Measurements from ENCODE around the gene TMEM45A.
"Not testable (repeated sequence)": the region's sequence is repeated elsewhere in the genome, so short reads cannot be mapped to it uniquely, and the experiment has no call there.

The TMEM45A gene, protein sequence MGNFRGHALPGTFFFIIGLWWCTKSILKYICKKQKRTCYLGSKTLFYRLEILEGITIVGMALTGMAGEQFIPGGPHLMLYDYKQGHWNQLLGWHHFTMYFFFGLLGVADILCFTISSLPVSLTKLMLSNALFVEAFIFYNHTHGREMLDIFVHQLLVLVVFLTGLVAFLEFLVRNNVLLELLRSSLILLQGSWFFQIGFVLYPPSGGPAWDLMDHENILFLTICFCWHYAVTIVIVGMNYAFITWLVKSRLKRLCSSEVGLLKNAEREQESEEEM

DNA sequence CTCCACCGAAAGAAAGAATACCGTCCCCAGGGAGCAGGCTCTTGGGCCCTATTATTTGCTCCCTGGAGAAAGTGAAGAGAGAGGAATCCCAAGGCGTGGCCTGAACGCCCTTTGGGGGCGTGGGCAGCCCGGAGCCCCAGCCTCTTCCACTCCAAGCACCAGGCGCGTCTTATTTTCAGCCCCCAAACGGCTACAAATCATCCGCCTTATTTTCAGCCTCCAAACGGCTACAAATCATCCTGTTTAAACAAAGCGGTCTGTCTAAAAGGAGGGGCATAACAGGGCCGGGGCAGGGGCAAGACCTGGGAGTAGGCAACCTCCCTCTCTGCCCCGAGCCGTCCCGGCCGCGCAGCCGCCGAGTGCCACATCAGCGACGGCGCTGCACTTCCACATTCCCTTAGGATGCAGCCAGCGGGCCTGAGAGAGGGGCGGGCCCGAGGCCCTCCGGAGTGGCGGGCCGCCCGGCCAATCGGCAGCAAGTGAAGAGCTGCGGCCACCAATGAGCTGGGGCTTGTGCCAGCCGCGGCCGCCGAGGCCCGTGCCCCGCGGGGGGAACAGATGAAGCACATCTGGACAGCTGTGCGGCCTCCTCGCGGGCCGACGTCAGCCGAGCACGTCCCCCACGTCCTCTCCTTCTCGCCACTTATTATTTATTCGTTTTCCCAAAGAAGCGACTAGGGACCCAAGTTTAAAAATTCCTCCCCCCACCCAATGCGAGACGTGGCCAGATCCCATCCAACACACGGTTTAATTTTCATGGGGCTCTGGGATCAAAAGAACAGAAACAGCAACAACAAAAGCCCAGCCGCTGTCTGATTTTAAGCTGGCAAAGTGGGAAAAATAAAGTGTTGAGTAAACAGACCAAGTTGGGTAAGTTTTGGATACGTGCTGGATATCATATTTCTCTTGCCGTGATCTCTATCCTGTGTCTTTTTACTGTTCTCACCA, at the start of gene TMEM45A:
TMEM45A (plus strand) TSS at position 561 of the 948 bp plus-strand sequence. CDS start 62,593 bp downstream, outside the sequence.
- peak; percentile 96 for DNase-seq

DNA sequence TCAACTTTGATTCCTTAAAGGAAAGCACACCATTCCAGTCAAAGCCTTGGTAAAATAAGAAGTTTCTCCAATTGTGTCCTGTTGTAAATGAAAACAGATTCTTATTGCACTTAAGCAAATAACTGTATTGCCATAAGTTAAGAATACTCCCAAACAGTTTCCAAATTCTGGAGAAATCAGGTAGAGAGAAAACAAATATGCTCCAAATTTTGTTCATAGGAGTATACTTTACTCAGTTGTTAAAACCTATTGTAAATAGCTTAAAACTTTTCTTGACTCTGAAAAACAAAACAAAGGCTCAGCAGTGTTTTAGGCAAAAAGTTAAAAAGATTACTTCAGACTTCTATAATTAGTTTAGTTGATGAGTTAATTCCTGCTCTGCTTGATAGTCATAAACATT, 48.7 kb upstream of the TMEM45A start:
- no peak for DNase-seq

DNA sequence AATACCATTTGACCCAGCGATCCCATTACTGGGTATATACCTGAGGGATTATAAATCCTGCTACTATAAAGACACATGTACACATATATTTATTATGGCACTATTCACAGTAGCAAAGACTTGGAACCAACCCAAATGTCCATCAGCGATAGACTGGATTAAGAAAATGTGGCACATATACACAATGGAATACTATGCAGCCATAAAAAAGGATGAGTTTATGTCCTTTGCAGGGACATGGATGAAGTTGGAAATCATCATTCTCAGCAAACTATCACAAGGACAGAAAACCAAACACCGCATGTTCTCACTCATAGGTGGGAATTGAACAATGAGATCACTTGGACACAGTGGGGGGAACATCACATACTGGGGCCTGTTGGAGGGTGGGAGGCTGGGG, 45.4 kb upstream of the TMEM45A start:
- not testable (repeated sequence) for DNase-seq

DNA sequence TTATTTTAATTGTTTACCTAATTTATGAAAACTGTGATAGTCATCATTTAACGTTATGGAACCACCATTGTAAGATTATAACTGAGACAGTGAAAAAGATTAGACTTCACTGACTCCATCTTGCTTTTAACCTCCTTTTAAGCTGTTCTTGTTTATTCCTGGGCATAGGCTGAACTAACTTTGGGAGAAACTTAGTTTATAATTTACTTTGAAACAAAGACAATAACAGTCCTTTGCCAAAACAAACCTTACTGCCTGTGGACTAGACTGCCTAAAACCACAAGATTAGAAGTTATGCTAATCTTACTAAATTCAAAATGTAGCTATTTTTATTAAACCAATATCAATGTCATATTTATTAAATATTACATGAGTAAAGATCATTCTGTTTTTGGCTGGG, 44.3 kb upstream of the TMEM45A start:
- DNase-seq = no peak

DNA sequence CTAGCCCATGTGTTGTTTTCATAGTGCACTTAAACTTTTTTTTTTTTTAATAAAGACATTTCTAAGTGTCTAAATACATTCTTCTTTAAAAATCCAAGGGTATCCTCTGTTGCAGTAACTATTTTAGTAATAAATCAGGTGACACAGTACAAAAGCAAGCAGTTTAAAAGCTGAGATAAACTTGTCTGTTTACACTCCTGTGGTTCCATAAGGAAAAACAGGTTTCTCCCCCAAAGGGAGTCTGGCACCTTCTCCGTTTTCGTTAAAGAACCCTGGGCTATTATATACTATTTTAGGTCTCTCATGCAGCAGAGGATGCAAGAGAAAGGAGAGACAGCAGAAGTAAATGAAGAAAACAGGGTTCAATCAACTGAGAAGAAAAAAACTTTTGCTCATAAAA, 43.2 kb upstream of the TMEM45A start:
- no peak for DNase-seq

DNA sequence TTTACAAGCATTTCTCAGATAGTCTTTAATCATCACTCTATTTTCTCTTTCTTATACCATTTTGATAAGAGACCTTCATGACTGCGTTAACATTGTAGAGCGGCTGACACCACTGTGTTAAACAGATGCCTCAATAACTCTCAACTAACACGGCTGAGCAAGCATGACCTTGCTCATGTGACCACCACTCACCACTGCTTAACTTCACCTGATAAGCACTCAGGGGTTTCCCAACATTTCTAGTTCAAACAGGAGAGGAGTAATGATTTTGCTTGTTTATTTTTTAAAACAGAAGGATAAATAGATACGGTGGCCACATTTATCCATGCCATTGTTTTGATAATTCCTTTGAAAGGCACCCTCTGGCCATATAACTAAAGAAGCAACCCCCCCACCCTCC, 37.7 kb upstream of the TMEM45A start:
- DNase-seq = peak; percentile 53

DNA sequence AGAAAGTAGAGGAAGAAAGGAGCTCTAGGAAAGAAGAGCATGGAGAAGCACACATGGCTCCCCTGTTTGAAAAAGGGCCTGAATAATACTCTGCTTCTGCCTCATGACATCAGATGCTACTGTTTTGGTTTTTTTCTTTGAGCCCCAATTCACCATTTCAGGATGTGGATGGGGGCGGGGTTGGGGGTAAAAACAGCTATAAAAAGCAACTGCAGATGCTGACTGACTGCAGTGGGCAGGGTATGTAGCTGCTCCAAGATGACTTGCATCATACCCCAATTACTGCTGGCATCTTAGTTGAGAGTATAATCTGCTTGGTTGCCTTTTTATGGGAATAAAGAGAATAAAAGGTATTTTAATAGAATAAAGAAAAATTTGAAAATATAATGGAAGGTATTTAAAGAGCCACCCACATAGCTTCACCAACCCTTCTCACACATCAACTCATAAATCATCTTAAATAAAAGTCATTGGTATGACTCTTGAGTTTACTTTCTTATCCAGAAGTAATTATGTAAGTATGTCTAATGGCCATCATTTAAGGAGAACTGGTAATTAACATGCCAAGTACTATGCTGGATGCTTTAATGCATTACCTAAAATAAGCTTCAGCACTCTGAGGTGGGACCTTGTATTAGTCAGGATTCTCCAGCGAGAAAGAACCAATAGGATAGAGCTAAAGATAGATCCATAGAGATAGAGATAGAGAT, 36.4 kb upstream of the TMEM45A start:
- DNase-seq = no peak

DNA sequence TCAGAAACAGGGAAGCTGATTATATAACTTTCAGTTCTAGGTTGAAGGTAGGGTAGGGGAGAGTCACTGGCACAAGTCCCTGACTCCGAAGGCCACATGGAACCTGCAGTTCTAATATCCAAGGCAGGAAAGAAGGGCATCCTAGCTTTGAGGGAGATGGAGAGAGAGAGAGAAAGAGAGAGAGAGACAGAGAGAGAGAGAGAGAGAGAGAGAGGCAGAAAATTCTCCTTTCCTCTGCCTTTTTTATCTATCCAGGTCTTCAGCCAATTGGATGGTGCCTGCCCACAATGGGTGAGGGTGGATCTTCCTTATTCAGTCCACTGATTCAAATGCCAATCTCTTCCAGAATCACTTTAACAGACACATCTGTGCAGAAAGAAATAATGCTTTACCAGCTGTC, 35.7 kb upstream of the TMEM45A start:
- DNase-seq = no peak

DNA sequence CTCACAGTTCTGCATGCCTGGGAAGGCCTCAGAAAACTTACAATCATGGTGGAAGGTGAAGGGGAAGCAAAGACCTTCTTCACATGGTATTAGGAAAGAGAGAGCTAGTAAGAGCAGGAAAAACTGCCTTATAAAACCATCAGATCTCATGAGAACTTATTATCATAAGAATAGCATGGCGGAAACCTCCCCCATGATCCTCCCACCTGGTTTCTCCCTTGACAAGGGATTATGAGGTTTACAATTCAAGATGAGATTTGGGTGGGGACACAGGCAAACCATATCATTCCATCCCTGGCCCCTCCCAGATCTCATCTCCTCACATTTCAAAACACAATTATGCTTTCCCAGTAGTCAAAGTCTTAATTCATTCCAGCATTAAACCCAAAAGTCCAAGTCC, 34.6 kb upstream of the TMEM45A start:
- no peak for DNase-seq

DNA sequence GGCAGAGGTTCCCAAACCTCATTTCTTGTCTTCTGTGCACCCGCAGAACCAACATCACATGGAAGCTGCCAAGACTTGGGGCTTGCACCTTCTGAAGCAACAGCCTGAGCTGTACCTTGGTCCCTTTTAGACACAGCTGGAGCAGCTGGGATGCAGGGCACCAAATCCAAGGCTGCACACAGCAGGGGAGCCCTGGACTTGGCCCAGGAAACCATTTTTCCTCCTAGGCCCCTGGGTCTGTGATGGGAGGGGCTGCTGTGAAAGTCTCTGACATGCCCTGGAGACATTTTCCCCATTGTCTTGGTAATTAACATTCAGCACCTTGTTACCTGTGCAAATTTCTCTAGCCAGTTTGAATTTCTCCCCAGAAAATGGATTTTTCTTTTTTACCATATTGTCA, 33.6 kb upstream of the TMEM45A start:
- DNase-seq = no peak

DNA sequence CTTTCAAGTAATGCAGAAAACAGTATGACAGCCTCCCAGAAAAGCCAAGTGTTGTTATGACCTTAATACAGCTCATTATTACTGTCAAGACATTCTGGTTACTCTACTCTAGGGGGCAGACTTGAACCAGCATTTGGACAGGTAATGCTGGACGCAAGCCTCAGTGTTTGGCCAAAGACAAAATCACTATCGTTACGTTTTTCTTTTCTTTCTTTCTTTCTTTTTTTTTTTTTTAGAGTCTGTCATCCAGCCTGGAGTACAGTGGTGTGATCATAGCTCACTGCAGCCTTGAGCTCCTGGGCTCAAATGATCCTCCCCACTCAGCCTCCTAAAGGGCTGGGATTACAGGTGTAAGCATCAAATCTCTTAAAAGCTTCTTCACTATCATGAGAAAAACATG, 29.4 kb upstream of the TMEM45A start:
- peak; percentile 80 for DNase-seq

DNA sequence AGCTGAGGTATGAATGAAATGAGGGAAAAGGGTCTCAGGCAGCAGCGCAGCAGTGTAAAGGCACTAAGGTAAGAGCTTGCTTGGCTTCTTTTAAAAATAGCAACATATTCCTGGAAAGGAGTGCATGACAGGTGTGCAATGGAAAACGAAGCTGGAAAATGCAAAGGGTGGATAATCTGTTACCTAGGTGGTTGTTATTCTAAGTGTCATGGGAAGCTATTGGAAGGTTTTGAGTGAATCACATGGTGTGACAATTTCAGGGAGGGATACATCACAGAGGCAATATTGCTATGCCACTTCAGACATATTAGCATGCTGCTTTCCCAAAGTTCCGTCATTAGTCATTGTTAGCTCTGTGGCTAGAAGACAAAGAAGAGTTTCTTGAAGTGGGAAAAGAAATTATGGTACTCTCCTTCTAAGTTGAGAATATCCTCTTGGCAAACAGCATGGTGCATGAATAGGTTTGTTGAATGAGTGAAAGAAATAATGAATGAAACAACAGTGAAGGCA, 28.7 kb upstream of the TMEM45A start:
- no peak for DNase-seq

DNA sequence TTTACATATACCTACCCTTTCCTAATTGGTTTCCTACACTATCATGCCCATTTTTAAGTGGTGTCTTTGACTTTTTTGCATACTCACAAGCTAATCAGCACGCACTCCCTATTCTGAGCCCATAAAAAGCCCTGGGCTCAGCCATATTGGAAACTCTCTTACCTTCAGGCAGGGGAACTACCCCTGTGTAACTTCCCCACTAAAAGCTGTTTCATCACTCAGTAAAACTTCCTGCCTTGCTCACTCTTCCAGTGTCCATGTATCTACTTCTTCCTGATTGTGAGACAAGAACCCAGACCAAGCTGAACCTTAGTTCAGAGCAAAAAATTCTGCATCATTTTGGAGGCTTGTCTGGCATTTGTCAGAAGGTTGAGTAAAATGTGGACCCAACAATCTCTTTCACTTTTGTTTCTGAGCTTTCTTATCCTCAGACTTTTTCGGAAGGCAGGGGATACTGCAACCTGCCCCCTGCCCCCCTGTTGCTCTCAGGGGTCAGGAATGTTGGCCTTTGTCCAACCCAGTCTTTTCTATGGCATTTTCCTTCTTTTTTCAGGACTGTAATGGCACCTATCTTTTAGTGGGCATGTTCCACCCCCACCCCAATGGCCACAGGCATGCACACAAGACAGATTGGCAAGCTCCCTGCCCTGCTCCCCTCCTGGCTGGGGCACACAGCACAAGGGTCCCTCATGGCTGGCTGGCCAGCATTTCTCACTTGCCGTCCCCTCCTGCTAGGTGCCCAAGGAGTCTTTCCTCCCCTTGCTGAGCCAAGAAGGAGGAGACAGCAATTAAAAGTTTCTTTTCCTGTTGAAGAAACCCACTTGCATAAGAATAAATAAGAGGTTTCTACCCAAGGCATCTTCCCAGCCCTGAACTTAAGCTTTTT, 26.3 kb upstream of the TMEM45A start:
- DNase-seq = no peak

DNA sequence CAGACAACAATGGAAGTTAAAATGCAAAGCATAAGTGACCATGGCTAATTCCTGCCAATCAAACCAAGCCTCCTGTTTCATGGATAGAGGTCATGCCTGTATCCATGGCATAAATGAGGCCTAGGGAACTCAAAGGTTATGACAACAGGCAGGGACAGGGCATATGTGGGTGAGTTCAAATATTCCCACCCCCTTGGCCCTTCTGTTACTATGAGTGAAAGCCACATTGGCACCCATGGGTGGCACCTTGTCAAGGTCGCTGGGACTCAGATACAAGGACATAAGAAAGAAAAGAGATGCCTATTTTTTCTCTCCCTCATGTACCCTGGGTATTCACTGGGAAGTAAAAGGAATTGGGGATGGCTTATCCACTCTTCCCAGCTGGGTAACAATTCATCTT, 25.3 kb upstream of the TMEM45A start:
- DNase-seq = no peak

DNA sequence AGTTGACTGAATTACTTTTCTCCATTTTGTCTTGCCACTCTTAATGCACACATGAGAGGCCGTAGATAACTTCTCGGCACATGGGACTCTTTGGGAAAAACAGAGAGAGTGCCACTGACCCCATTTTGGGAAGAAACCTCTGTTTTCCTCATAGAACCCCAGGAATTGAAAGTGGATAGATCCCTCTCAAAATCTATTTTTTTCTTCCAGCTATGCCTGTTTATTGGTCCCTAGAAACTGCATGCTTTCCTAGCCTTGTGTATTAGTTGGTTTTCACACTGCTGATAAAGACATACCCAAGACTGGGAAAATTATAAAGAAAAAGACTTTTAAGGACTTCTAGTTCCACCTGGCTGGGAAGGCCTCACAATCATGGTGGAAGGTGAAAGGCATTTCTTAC, 23.7 kb upstream of the TMEM45A start:
- DNase-seq = no peak

DNA sequence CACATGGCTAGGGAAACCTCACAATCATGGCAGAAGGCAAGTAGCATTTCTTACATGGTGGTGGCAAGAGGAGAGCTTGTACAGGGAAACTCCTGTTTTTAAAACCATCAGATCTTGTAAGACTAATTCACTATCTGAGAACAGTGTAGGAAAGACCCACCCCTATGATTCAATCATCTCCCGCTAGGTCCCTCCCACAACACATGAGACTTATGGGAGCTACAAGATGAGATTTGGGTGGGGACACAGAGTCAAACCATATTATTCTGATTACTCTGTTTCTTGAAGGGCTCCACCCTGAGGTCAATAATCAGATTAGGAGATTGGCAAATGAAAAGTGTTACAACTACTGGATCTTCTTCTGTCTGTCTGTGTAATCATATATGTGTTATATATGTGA, 21.5 kb upstream of the TMEM45A start:
- DNase-seq = no peak

DNA sequence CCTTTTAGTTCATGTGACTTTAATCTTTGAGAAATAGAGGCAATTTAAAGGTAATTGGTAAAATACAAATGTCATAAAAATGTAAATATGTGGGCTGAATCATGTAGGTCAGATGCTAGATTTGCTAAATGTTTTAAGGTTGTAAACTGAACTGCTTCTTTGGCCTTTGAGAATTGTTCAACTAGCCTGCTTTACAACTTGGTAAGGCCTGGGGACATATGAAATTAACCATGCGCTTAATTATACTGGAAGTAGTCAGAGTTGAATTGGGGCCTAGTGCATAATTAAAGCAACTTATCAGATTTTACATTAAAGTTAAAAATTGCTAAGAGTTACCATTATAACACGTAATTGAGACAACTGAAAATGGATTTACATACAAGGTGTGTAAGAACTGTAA, 21.0 kb upstream of the TMEM45A start:
- no peak for DNase-seq

DNA sequence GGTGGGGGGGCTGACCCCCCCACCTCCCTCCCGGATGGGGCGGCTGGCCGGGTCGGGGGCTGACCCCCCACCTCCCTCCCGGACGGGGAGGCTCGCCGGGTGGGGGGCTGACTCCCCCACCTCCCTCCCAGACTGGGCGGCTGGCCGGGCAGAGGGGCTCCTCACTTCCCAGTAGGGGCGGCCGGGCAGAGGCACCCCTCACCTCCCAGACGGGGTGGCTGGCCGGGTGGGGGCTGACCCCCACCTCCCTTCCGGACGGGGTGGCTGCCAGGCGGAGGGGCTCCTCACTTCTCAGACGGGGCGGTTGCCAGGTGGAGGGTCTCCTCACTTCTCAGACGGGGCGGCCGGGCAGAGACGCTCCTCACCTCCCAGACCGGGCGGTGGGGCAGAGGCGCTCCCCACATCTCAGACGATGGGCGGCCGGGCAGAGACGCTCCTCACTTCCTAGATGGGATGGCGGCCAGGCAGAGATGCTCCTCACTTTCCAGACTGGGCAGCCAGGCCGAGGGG, 14.5 kb upstream of the TMEM45A start:
- DNase-seq = not testable (repeated sequence)

DNA sequence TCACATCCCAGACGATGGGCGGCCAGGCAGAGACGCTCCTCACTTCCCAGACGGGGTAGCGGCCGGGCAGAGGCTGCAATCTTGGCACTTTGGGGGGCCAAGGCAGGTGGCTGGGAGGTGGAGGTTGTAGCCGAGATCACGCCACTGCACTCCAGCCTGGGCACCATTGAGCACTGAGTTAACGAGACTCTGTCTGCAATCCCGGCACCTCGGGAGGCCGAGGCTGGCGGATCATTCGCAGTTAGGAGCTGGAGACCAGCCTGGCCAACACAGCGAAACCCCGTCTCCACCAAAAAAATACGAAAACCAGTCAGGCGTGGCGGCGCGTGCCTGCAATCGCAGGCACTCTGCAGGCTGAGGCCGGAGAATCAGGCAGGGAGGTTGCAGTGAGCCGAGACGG, 13.9 kb upstream of the TMEM45A start:
- not testable (repeated sequence) for DNase-seq

DNA sequence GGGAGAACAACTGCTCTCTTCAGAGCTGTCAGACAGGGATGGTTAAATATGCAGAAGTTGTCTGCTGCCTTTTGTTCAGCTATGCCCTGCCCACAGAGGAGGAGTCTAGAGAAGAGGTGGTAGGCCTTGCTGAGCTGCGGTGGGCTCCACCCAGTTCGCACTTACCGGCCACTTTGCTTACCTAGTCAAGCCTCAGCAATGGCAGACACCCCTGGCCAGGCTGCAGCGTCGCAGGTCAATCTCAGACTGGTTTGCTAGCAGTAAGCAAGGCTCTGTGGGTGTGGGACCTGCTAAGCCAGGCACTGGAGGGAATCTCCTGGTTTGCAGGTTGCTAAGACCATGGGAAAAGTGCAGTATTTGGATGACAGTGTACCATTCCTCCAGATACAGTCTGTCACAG, 12.3 kb upstream of the TMEM45A start:
- no peak for DNase-seq

DNA sequence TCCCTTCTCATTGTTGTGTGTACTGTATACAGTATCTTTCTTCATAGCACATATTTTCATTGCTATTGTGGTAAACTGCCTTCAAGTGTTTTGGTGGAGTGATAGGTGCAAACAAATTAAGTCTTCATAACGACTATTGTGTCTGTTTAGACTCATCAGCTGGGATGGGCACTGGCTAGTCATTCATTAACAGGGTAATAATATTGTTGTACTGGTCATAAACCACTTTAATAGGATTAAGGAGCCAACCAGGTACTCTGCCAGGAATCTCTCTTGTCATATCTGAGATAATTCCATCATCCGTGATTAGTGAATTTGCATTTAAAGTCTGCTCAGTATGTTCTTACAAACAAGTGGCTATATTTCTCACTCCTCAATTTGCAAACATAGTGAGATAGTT, 10.2 kb upstream of the TMEM45A start:
- peak; percentile 56 for DNase-seq

DNA sequence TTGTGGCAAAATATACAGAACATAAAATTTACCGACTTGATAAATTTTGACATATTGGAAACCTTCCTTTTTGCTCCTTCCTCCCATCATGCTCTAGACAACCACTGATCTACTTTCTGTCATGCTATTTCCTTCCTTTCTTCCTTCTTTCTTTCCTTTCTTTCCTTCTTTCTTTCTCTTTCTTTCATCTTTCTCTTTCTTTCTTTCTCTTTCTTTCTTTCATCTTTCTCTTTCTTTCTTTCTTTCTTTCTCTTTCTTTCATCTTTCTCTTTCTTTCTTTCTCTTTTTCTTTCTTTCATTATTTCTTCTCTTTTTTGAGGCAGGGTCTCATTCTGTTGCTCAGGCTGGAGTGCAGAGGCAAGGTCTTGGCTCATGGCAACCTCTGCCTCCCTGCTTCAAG, 8.9 kb upstream of the TMEM45A start:
- DNase-seq = no peak
